HepG2 (cell line): ENCODE measurements around the gene ATP6V0D1. TPM values are rescaled to one million over a fixed set of nuclear protein-coding genes. Genes with fewer than 3 reads are reported as not detected.

ENCODE experiments used
- DDIT3 ChIP-seq: sonication (generic); formaldehyde crosslinking; IDR thresholded peaks from 2 replicates; pipeline ENCODE4 v1.4.0; 2020; ENCODE audit warnings: mild to moderate bottlenecking, missing genetic modification reagents
- FOXA3 ChIP-seq: IDR thresholded peaks from 2 replicates; pipeline ENCODE4 v1.6.1; 2016; ENCODE audit warnings: missing genetic modification reagents, missing compliant biosample characterization
- FOXK2 ChIP-seq: fragments of 450-650 bp; IDR thresholded peaks from 2 replicates; pipeline ENCODE4 v1.6.1; 2016
- GTF2F1 ChIP-seq: fragments of 150-350 bp; IDR thresholded peaks from 2 replicates; pipeline ENCODE4 v1.6.1; 2014; ENCODE audit warnings: low read length
- HNF1A ChIP-seq, 2 experiments: sonication (generic) in 1 of 2; formaldehyde crosslinking in 1 of 2; IDR thresholded peaks; 2 replicates each; pipeline versions ENCODE4 v1.4.0 to v1.6.1; 2016 to 2020; ENCODE audit warnings: borderline replicate concordance in 1 of 2, low read depth in 1 of 2, mild to moderate bottlenecking in 1 of 2, missing genetic modification reagents in 1 of 2
- HNF4A ChIP-seq: sonication (generic); formaldehyde crosslinking; IDR thresholded peaks from 2 replicates; pipeline ENCODE4 v1.4.0; 2020; ENCODE audit warnings: missing genetic modification reagents
- IRX3 ChIP-seq: sonication (generic); formaldehyde crosslinking; IDR thresholded peaks from 2 replicates; pipeline ENCODE4 v1.8.1; 2023; ENCODE audit warnings: mild to moderate bottlenecking, low read depth, missing genetic modification reagents, borderline replicate concordance
- ISX ChIP-seq: sonication (generic); formaldehyde crosslinking; conservative IDR thresholded peaks from 2 replicates; pipeline ENCODE4 v1.5.0; 2020; ENCODE audit warnings: missing genetic modification reagents
- JDP2 ChIP-seq: sonication (generic); formaldehyde crosslinking; IDR thresholded peaks from 2 replicates; pipeline ENCODE4 v1.8.1; 2022; ENCODE audit warnings: missing genetic modification reagents, borderline replicate concordance
- MAFK ChIP-seq, 2 experiments: IDR thresholded peaks in 1 of 2; conservative IDR thresholded peaks in 1 of 2; 2 replicates each; pipeline ENCODE4 v1.6.1; 2011; ENCODE audit warnings: improper control_type of control experiment in 2 of 2, low read length in 2 of 2
- MED13 ChIP-seq: sonication (generic); formaldehyde crosslinking; IDR thresholded peaks from 2 replicates; pipeline ENCODE4 v1.5.0; 2020; ENCODE audit warnings: missing genetic modification reagents
- MED8 ChIP-seq: sonication (generic); formaldehyde crosslinking; IDR thresholded peaks from 2 replicates; pipeline ENCODE4 v1.8.1; 2023; ENCODE audit warnings: mild to moderate bottlenecking, missing genetic modification reagents; ENCODE audit not compliant: insufficient replicate concordance
- NFYB ChIP-seq: sonication (generic); formaldehyde crosslinking; IDR thresholded peaks from 2 replicates; pipeline ENCODE4 v1.4.0; 2020; ENCODE audit warnings: missing genetic modification reagents
- PLSCR1 ChIP-seq: sonication (generic); formaldehyde crosslinking; IDR thresholded peaks from 2 replicates; pipeline ENCODE4 v1.5.0; 2020; ENCODE audit warnings: missing genetic modification reagents, mild to moderate bottlenecking, borderline replicate concordance
- SUZ12 ChIP-seq: fragments of 150-350 bp; IDR thresholded peaks from 2 replicates; pipeline ENCODE4 v1.6.1; 2014; ENCODE audit warnings: low read depth, low read length
- THAP11 ChIP-seq: IDR thresholded peaks from 2 replicates; pipeline ENCODE4 v1.6.1; 2016; ENCODE audit warnings: missing biosample characterization, missing genetic modification reagents
- ZBTB39 ChIP-seq: sonication (generic); formaldehyde crosslinking; IDR thresholded peaks from 2 replicates; pipeline ENCODE4 v1.5.0; 2020; ENCODE audit warnings: missing genetic modification reagents
- ZMAT5 ChIP-seq: sonication (generic); formaldehyde crosslinking; IDR thresholded peaks from 2 replicates; pipeline ENCODE4 v1.5.0; 2020; ENCODE audit warnings: mild to moderate bottlenecking, low read depth, missing genetic modification reagents, borderline replicate concordance
- ZNF264 ChIP-seq: sonication (generic); formaldehyde crosslinking; IDR thresholded peaks from 2 replicates; pipeline ENCODE4 v1.4.0; 2020; ENCODE audit warnings: missing genetic modification reagents
- ZNF34 ChIP-seq: sonication (generic); formaldehyde crosslinking; IDR thresholded peaks from 2 replicates; pipeline ENCODE4 v1.4.0; 2020; ENCODE audit warnings: mild to moderate bottlenecking, missing genetic modification reagents, borderline replicate concordance
- ZNF549 ChIP-seq: sonication (generic); formaldehyde crosslinking; IDR thresholded peaks from 2 replicates; pipeline ENCODE4 v1.5.0; 2020; ENCODE audit warnings: missing genetic modification reagents
- ZNF709 ChIP-seq: sonication (generic); formaldehyde crosslinking; IDR thresholded peaks from 2 replicates; pipeline ENCODE4 v1.5.0; 2020; ENCODE audit warnings: mild to moderate bottlenecking, missing genetic modification reagents
- ZNF781 ChIP-seq: sonication (generic); formaldehyde crosslinking; IDR thresholded peaks from 2 replicates; pipeline ENCODE4 v1.5.1; 2020; ENCODE audit warnings: borderline replicate concordance, mild to moderate bottlenecking, missing genetic modification reagents; ENCODE audit errors: not compliant biosample characterization
- ZNF839 ChIP-seq: sonication (generic); formaldehyde crosslinking; IDR thresholded peaks from 2 replicates; pipeline ENCODE4 v1.4.0; 2020; ENCODE audit warnings: missing genetic modification reagents, mild to moderate bottlenecking, borderline replicate concordance
- polyA plus RNA-seq, 8 experiments: library from polyadenylated mRNA; depleted of rRNA in 3 of 8; stranded (reverse) in 7 of 8; unstranded in 1 of 8; fragments of >200 nt; fragmentation: Illumina TruSeq in 4 of 8; extraction: Trizol in 4 of 8; gene quantifications; 2 replicates each; pipeline versions ENCODE4 v1.2.1 to v1.2.3, GENCODE V29; 2011 to 2016; ENCODE audit warnings: low read depth in 4 of 8, missing spikeins in 1 of 8, mixed read lengths in 1 of 8; ENCODE audit not compliant: insufficient read depth in 1 of 8
- total RNA-seq, 5 experiments: library from RNA; depleted of rRNA; stranded (reverse); fragments of >200 nt; fragmentation: Illumina TruSeq; extraction: Trizol; gene quantifications; 2 replicates each; pipeline ENCODE4 v1.2.3, GENCODE V29; 2016; ENCODE audit warnings: low read depth in 1 of 5

Gene ATP6V0D1
- total and polyA plus RNA-seq, 2 of the 13 experiments (the other 11 are each of a cell fraction or from before 2014, with no cell fraction given) = 51.1 to 61.3 TPM

GRCh38 chr16:67477960-67478554 is 2.9 kb downstream of the ATP6V0D1 start (continued):
- TF ChIP-seq PLSCR1 (CRISPR knock-in tag) = no peak
- TF ChIP-seq ISX (CRISPR knock-in tag) = no peak
- no peak for TF ChIP-seq ZNF709 (CRISPR knock-in tag)
- no peak for TF ChIP-seq ZMAT5 (CRISPR knock-in tag)
- peak; percentile 80 for TF ChIP-seq HNF4A (CRISPR knock-in tag)
- TF ChIP-seq SUZ12 = no peak
- no peak for TF ChIP-seq NFYB
- TF ChIP-seq ZNF549 = no peak
- no peak for TF ChIP-seq IRX3 (CRISPR knock-in tag)
- TF ChIP-seq FOXA3 (CRISPR knock-in tag) = peak; percentile 72
- TF ChIP-seq MAFK (conservative IDR thresholded peaks at IDR 0.05 in 1 of 2, IDR thresholded peaks at IDR 0.05 in 1 of 2; ENCODE audit: low read length in 2 of 2) = no peak
- TF ChIP-seq ZBTB39 (CRISPR knock-in tag) = no peak
- no peak for TF ChIP-seq MED8 (CRISPR knock-in tag)
- no peak for TF ChIP-seq JDP2 (CRISPR knock-in tag)
- TF ChIP-seq ZNF781 = no peak
- TF ChIP-seq ZNF34 (CRISPR knock-in tag) = no peak
- no peak for TF ChIP-seq DDIT3 (CRISPR knock-in tag)
- TF ChIP-seq ZNF264 = no peak
- TF ChIP-seq FOXK2 = no peak
- no peak for TF ChIP-seq GTF2F1
- no peak for TF ChIP-seq ZNF839 (CRISPR knock-in tag)
- no peak for TF ChIP-seq HNF1A (IDR thresholded peaks at IDR 0.05; ENCODE audit: low read depth)
- no peak for TF ChIP-seq HNF1A (CRISPR knock-in tag; IDR thresholded peaks at IDR 0.05; ENCODE audit: borderline replicate concordance)
- TF ChIP-seq THAP11 = no peak
- no peak for TF ChIP-seq MED13
